HEK293 (cell line): ENCODE data around the gene HAO2.

Experiments used
- CTCF ChIA-PET: fragments of 350-600 bp; formaldehyde crosslinking; extraction: SDS; loops from one replicate; lab custom pipeline; 2021; ENCODE audit warnings: antibody characterized with exemption; lab: Yijun Ruan, JAX
- POLR2A ChIA-PET: fragments of 300-600 bp; formaldehyde crosslinking; extraction: SDS; loops from one replicate; lab custom pipeline; 2020; ENCODE audit warnings: antibody characterized with exemption, inconsistent platforms; lab: Yijun Ruan, JAX
- H3K27ac ChIP-seq: fragments of 200-500 bp; sonication (Bioruptor generic); 2 replicates; pipeline ENCODE4 v1.5.1; 2014; ENCODE audit warnings: low read depth, low read length, control low read depth, inconsistent platforms; ENCODE audit errors: extremely low read depth
- H3K36me3 ChIP-seq, 2 experiments: fragments of 200-500 bp in 1 of 2; sonication (Bioruptor generic) in 1 of 2; 1 replicate in 1 of 2; 2 replicates in 1 of 2; pipeline ENCODE4 v1.5.1; 2014 to 2017; ENCODE audit warnings: inconsistent platforms in 2 of 2, low read length in 2 of 2; ENCODE audit not compliant: control insufficient read depth in 2 of 2, insufficient read depth in 1 of 2
- H3K4me1 ChIP-seq: fragments of 200-500 bp; sonication (Bioruptor generic); 2 replicates; pipeline ENCODE4 v1.5.1; 2014; ENCODE audit warnings: mild to moderate bottlenecking, low read length, inconsistent platforms; ENCODE audit not compliant: control insufficient read depth, insufficient read depth
- H3K4me3 ChIP-seq: 2 replicates; pipeline ENCODE4 v1.5.1; 2011; ENCODE audit warnings: low read depth, mild to moderate bottlenecking, control low read depth, low read length, moderate library complexity
- H3K9me3 ChIP-seq: fragments of 200-500 bp; sonication (Bioruptor generic); 2 replicates; pipeline ENCODE4 v1.5.1; 2014; ENCODE audit warnings: low read depth, low read length, inconsistent platforms; ENCODE audit not compliant: control insufficient read depth, insufficient read depth
- GLIS2 ChIP-seq: fragments of 450-650 bp; formaldehyde crosslinking; IDR thresholded peaks from 2 replicates; pipeline ENCODE4 v1.5.1; 2016; ENCODE audit warnings: missing biosample characterization, missing genetic modification characterization
- HOXC10 ChIP-seq: sonication (generic); formaldehyde crosslinking; IDR thresholded peaks from 2 replicates; pipeline ENCODE4 v1.8.1; 2023; ENCODE audit warnings: mild to moderate bottlenecking, missing genetic modification reagents
- KLF8 ChIP-seq: fragments of 450-650 bp; formaldehyde crosslinking; IDR thresholded peaks from 2 replicates; pipeline ENCODE4 v1.5.1; 2016; ENCODE audit warnings: missing biosample characterization, missing genetic modification characterization
- SP2 ChIP-seq: fragments of 450-650 bp; formaldehyde crosslinking; IDR thresholded peaks from 2 replicates; pipeline ENCODE4 v1.5.1; 2016; ENCODE audit warnings: missing biosample characterization, missing genetic modification characterization
- SP3 ChIP-seq: fragments of 450-650 bp; formaldehyde crosslinking; IDR thresholded peaks from 2 replicates; pipeline ENCODE4 v1.5.1; 2016; ENCODE audit warnings: missing biosample characterization, missing genetic modification characterization
- TCF7L2 ChIP-seq: IDR thresholded peaks from 2 replicates; pipeline ENCODE4 v1.6.1; 2011; ENCODE audit warnings: low read depth, mild to moderate bottlenecking, inconsistent platforms, low read length, moderate library complexity, borderline replicate concordance
- ZBTB21 ChIP-seq: fragments of 450-650 bp; formaldehyde crosslinking; IDR thresholded peaks from 2 replicates; pipeline ENCODE4 v1.5.1; 2017; ENCODE audit warnings: missing biosample characterization, missing genetic modification characterization
- ZNF114 ChIP-seq: fragments of 450-650 bp; formaldehyde crosslinking; IDR thresholded peaks from 2 replicates; pipeline ENCODE4 v1.5.0; 2017; ENCODE audit warnings: missing biosample characterization, missing genetic modification characterization
- ZNF211 ChIP-seq: fragments of 450-650 bp; formaldehyde crosslinking; IDR thresholded peaks from 2 replicates; pipeline ENCODE4 v1.5.1; 2016; ENCODE audit warnings: low read depth, missing biosample characterization, missing genetic modification characterization
- ZNF239 ChIP-seq: fragments of 450-650 bp; formaldehyde crosslinking; IDR thresholded peaks from 2 replicates; pipeline ENCODE4 v1.5.1; 2016; ENCODE audit warnings: missing biosample characterization, missing genetic modification characterization
- ZNF266 ChIP-seq: fragments of 450-650 bp; formaldehyde crosslinking; IDR thresholded peaks from 2 replicates; pipeline ENCODE4 v1.5.1; 2016; ENCODE audit warnings: missing biosample characterization, missing genetic modification characterization, low read depth
- ZNF473 ChIP-seq: fragments of 450-650 bp; formaldehyde crosslinking; IDR thresholded peaks from 2 replicates; pipeline ENCODE4 v1.5.1; 2017; ENCODE audit warnings: missing biosample characterization, missing genetic modification characterization
- ZNF624 ChIP-seq: fragments of 450-650 bp; formaldehyde crosslinking; IDR thresholded peaks from 2 replicates; pipeline ENCODE4 v1.5.1; 2017; ENCODE audit warnings: missing biosample characterization, missing genetic modification characterization
- ZNF701 ChIP-seq: fragments of 450-650 bp; formaldehyde crosslinking; IDR thresholded peaks from 2 replicates; pipeline ENCODE4 v1.5.1; 2016; ENCODE audit warnings: missing biosample characterization, missing genetic modification characterization
- ZNF747 ChIP-seq: fragments of 450-650 bp; formaldehyde crosslinking; IDR thresholded peaks from 2 replicates; pipeline ENCODE4 v1.5.1; 2016; ENCODE audit warnings: missing biosample characterization, missing genetic modification characterization
- ZXDB ChIP-seq: fragments of 450-650 bp; formaldehyde crosslinking; IDR thresholded peaks from 2 replicates; pipeline ENCODE4 v1.5.1; 2016; ENCODE audit warnings: missing biosample characterization, missing genetic modification characterization
- TF ChIP-seq, protein P1 (sequence below): fragments of 450-650 bp; formaldehyde crosslinking; IDR thresholded peaks from 2 replicates; pipeline ENCODE4 v1.5.1; 2016; ENCODE audit warnings: missing biosample characterization, missing genetic modification characterization, borderline replicate concordance
- TF ChIP-seq, protein P2 (sequence below): fragments of 450-650 bp; formaldehyde crosslinking; IDR thresholded peaks from 2 replicates; pipeline ENCODE4 v1.5.1; 2017; ENCODE audit warnings: missing biosample characterization, mild to moderate bottlenecking, missing genetic modification characterization, moderate library complexity
- TF ChIP-seq, protein P3 (sequence below): fragments of 450-650 bp; formaldehyde crosslinking; IDR thresholded peaks from 2 replicates; pipeline ENCODE4 v1.5.1; 2016; ENCODE audit warnings: missing biosample characterization, missing genetic modification characterization
- TF ChIP-seq, protein P4 (sequence below): fragments of 450-650 bp; IDR thresholded peaks from 2 replicates; pipeline ENCODE4 v1.5.1; 2018; ENCODE audit warnings: missing biosample characterization, missing genetic modification characterization
- TF ChIP-seq, protein P5 (sequence below): fragments of 450-650 bp; formaldehyde crosslinking; IDR thresholded peaks from 2 replicates; pipeline ENCODE4 v1.5.1; 2016; ENCODE audit warnings: missing biosample characterization, missing genetic modification characterization, low read depth

Gene HAO2

DNA sequence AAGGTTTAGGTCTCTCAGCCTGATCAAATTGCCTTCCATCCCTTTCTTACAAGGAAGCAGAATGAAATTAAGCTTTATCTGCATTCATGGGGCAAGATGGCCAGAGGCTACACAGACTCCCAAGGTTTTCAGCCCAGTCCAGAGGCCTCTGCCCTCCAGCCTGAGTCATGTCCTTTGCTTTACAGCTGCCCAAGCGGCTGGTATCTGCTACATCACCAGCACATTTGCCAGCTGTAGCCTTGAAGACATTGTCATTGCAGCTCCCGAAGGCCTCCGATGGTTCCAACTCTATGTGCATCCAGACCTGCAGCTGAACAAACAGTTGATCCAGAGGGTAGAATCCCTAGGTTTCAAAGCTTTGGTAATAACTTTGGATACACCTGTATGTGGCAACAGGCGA, 16.0 kb downstream of the HAO2 start:
- H3K27ac ChIP-seq, result no peak overlapping the region
- ChIA-PET POLR2A (no interaction called here), CTCF (interaction anchor here (0.6 to 1.3 kb wide), 3 partner anchors 11 to 94 kb away, joined by 3 to 5 read pairs (median 4); no protein-coding TSS in a partner anchor)
- H3K4me1 ChIP-seq, result peaks cover 3% of the 10 kb centered on the region; the same call in 1 of the 2 replicates
- no peak for TF ChIP-seq ZNF473 (tag by site-specific recombination)
- no peak for TF ChIP-seq ZNF114 (tag by site-specific recombination)
- TF ChIP-seq, protein P1, sequence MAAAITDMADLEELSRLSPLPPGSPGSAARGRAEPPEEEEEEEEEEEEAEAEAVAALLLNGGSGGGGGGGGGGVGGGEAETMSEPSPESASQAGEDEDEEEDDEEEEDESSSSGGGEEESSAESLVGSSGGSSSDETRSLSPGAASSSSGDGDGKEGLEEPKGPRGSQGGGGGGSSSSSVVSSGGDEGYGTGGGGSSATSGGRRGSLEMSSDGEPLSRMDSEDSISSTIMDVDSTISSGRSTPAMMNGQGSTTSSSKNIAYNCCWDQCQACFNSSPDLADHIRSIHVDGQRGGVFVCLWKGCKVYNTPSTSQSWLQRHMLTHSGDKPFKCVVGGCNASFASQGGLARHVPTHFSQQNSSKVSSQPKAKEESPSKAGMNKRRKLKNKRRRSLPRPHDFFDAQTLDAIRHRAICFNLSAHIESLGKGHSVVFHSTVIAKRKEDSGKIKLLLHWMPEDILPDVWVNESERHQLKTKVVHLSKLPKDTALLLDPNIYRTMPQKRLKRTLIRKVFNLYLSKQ (tag by site-specific recombination), result no peak
- no peak for TF ChIP-seq ZNF701 (tag by site-specific recombination)
- H3K4me3 ChIP-seq, result no peak overlapping the region
- no peaks in the 10 kb centered on the region for H3K9me3 ChIP-seq
- H3K36me3 ChIP-seq, result no peaks in the 10 kb centered on the region

DNA sequence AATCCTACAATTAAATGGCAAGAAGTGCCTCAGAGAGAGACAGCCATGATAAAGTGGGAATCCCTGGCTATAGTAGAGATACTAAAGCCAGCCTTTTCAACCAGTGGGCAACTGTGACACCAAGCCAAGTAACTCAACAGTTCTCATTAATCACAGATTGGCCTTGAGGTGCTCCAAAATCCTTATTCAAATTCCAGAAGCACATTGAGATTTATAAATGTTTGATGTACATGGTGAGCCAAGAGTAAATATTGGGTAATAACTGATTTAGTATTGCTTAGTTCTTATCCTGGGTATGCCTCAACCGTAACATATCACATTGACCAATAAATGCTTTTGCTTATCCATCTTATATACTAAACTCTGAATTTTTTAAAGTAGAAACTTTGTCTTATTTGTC, 17.1 kb downstream of the HAO2 start:
- ChIA-PET CTCF (interaction anchor here (0.7 kb wide), 1 partner anchor 12 kb away, joined by 3 read pairs; no protein-coding TSS in a partner anchor), POLR2A (no interaction called here)
- H3K36me3 ChIP-seq, result no peaks in the 10 kb centered on the region
- H3K9me3 ChIP-seq, result no peaks in the 10 kb centered on the region
- TF ChIP-seq, protein P2, sequence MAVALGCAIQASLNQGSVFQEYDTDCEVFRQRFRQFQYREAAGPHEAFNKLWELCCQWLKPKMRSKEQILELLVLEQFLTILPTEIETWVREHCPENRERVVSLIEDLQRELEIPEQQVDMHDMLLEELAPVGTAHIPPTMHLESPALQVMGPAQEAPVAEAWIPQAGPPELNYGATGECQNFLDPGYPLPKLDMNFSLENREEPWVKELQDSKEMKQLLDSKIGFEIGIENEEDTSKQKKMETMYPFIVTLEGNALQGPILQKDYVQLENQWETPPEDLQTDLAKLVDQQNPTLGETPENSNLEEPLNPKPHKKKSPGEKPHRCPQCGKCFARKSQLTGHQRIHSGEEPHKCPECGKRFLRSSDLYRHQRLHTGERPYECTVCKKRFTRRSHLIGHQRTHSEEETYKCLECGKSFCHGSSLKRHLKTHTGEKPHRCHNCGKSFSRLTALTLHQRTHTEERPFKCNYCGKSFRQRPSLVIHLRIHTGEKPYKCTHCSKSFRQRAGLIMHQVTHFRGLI (tag by site-specific recombination), result no peak
- TF ChIP-seq, protein P3, sequence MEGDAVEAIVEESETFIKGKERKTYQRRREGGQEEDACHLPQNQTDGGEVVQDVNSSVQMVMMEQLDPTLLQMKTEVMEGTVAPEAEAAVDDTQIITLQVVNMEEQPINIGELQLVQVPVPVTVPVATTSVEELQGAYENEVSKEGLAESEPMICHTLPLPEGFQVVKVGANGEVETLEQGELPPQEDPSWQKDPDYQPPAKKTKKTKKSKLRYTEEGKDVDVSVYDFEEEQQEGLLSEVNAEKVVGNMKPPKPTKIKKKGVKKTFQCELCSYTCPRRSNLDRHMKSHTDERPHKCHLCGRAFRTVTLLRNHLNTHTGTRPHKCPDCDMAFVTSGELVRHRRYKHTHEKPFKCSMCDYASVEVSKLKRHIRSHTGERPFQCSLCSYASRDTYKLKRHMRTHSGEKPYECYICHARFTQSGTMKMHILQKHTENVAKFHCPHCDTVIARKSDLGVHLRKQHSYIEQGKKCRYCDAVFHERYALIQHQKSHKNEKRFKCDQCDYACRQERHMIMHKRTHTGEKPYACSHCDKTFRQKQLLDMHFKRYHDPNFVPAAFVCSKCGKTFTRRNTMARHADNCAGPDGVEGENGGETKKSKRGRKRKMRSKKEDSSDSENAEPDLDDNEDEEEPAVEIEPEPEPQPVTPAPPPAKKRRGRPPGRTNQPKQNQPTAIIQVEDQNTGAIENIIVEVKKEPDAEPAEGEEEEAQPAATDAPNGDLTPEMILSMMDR (tag by site-specific recombination), result no peak
- no peak for TF ChIP-seq GLIS2 (tag by site-specific recombination)
- TF ChIP-seq ZNF747 (tag by site-specific recombination), result no peak
- TF ChIP-seq HOXC10, result no peak
- TF ChIP-seq, protein P4, sequence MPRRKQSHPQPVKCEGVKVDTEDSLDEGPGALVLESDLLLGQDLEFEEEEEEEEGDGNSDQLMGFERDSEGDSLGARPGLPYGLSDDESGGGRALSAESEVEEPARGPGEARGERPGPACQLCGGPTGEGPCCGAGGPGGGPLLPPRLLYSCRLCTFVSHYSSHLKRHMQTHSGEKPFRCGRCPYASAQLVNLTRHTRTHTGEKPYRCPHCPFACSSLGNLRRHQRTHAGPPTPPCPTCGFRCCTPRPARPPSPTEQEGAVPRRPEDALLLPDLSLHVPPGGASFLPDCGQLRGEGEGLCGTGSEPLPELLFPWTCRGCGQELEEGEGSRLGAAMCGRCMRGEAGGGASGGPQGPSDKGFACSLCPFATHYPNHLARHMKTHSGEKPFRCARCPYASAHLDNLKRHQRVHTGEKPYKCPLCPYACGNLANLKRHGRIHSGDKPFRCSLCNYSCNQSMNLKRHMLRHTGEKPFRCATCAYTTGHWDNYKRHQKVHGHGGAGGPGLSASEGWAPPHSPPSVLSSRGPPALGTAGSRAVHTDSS (tag by site-specific recombination), result no peak
- TF ChIP-seq SP2 (tag by site-specific recombination), result no peak
- TF ChIP-seq ZNF211 (tag by site-specific recombination), result no peak
- no peak for TF ChIP-seq ZNF266
- TF ChIP-seq ZNF239, result no peak
- TF ChIP-seq KLF8 (tag by site-specific recombination), result no peak
- no peak for TF ChIP-seq TCF7L2
- TF ChIP-seq, protein P5, sequence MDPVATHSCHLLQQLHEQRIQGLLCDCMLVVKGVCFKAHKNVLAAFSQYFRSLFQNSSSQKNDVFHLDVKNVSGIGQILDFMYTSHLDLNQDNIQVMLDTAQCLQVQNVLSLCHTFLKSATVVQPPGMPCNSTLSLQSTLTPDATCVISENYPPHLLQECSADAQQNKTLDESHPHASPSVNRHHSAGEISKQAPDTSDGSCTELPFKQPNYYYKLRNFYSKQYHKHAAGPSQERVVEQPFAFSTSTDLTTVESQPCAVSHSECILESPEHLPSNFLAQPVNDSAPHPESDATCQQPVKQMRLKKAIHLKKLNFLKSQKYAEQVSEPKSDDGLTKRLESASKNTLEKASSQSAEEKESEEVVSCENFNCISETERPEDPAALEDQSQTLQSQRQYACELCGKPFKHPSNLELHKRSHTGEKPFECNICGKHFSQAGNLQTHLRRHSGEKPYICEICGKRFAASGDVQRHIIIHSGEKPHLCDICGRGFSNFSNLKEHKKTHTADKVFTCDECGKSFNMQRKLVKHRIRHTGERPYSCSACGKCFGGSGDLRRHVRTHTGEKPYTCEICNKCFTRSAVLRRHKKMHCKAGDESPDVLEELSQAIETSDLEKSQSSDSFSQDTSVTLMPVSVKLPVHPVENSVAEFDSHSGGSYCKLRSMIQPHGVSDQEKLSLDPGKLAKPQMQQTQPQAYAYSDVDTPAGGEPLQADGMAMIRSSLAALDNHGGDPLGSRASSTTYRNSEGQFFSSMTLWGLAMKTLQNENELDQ, result no peak
- TF ChIP-seq ZXDB (tag by site-specific recombination), result no peak
- no peak for TF ChIP-seq SP3 (tag by site-specific recombination)
- no peak for TF ChIP-seq ZBTB21
- no peak for TF ChIP-seq ZNF624 (tag by site-specific recombination)
- H3K27ac ChIP-seq, result no peak overlapping the region
- H3K4me3 ChIP-seq, result no peak overlapping the region
- H3K4me1 ChIP-seq, result peaks cover 3% of the 10 kb centered on the region; the same call in 1 of the 2 replicates
